Muscle layer of duodenum (tissue), 2 donors: Measurements from ENCODE around the gene UBE2H.

Source experiments
- H3K27ac ChIP-seq: one replicate; pipeline ENCODE4 v1.7.0; 2013; ENCODE audit warnings: mild to moderate bottlenecking, low read length
- H3K27me3 ChIP-seq: one replicate; pipeline ENCODE4 v1.7.0; 2013; ENCODE audit warnings: low read depth, mild to moderate bottlenecking, control low read depth, low read length
- H3K36me3 ChIP-seq, 2 donors: one replicate each; pipeline ENCODE4 v1.7.0; 2013; ENCODE audit warnings: low read length in 2 of 2, control low read depth in 1 of 2, mild to moderate bottlenecking in 1 of 2; ENCODE audit not compliant: insufficient read depth in 2 of 2, control insufficient read depth in 1 of 2
- H3K4me1 ChIP-seq, 2 donors: one replicate each; pipeline ENCODE4 v1.7.0; 2013; ENCODE audit warnings: low read length in 2 of 2, mild to moderate bottlenecking in 2 of 2, control low read depth in 1 of 2, moderate library complexity in 1 of 2; ENCODE audit not compliant: insufficient read depth in 2 of 2, control insufficient read depth in 1 of 2
- H3K4me3 ChIP-seq, 2 donors: one replicate each; pipeline ENCODE4 v1.7.0; 2013; ENCODE audit warnings: low read length in 2 of 2, low read depth in 1 of 2, mild to moderate bottlenecking in 1 of 2
- H3K9me3 ChIP-seq, 2 donors: one replicate each; pipeline ENCODE4 v1.7.0; 2013; ENCODE audit warnings: low read length in 2 of 2, control low read depth in 1 of 2, mild to moderate bottlenecking in 1 of 2; ENCODE audit not compliant: control insufficient read depth in 1 of 2
- donor health status: healthy.

UBE2H gene

GRCh38 chr7:129949292-129950133 lies 3.2 kb downstream of the UBE2H start:
- Histone ChIP-seq H3K4me1 (peaks cover 8 to 21% of the 10 kb centered on the region in 2 donors), H3K4me3 (peak overlapping the region; percentile 77 to 96), H3K36me3 (peaks cover 0 to 11% of the 10 kb centered on the region in 2 donors), H3K27ac (peak overlapping the region; percentile 97), H3K27me3 (no peaks in the 10 kb centered on the region), H3K9me3 (no peaks in the 10 kb centered on the region)

- Histone ChIP-seq H3K4me3 (peak overlapping the region; percentile 77 to 96), H3K9me3 (no peaks in the 10 kb centered on the region), H3K27ac (peak overlapping the region; percentile 97), H3K4me1 (peaks cover 8 to 21% of the 10 kb centered on the region in 2 donors), H3K36me3 (peaks cover 0 to 11% of the 10 kb centered on the region in 2 donors), H3K27me3 (no peaks in the 10 kb centered on the region)
Observed at GRCh38 chr7:129948877-129949291, 3.9 kb downstream of the UBE2H start.

- Histone ChIP-seq H3K36me3 (peaks cover 0 to 11% of the 10 kb centered on the region in 2 donors), H3K27me3 (no peaks in the 10 kb centered on the region), H3K9me3 (no peaks in the 10 kb centered on the region), H3K27ac (peak overlapping the region; percentile 97), H3K4me3 (peak overlapping the region; percentile 77 to 96), H3K4me1 (peaks cover 8 to 21% of the 10 kb centered on the region in 2 donors)
Observed at GRCh38 chr7:129948338-129948737, 4.4 kb downstream of the UBE2H start.

GRCh38 chr7:129947701-129948100 lies 5.1 kb downstream of the UBE2H start:
- Histone ChIP-seq H3K4me3 (peak overlapping the region in 1 of 2 donors; percentile 77), H3K36me3 (peaks cover 0 to 11% of the 10 kb centered on the region in 2 donors), H3K4me1 (peaks cover 8 to 21% of the 10 kb centered on the region in 2 donors), H3K9me3 (no peaks in the 10 kb centered on the region), H3K27me3 (no peaks in the 10 kb centered on the region), H3K27ac (peak overlapping the region; percentile 5)

GRCh38 chr7:129947049-129947448 lies 5.7 kb downstream of the UBE2H start:
- Histone ChIP-seq H3K4me1 (peaks cover 8 to 21% of the 10 kb centered on the region in 2 donors), H3K27me3 (no peaks in the 10 kb centered on the region), H3K4me3 (no peak overlapping the region), H3K9me3 (no peaks in the 10 kb centered on the region), H3K27ac (peak overlapping the region; percentile 5), H3K36me3 (peaks cover 0 to 11% of the 10 kb centered on the region in 2 donors)

DNA sequence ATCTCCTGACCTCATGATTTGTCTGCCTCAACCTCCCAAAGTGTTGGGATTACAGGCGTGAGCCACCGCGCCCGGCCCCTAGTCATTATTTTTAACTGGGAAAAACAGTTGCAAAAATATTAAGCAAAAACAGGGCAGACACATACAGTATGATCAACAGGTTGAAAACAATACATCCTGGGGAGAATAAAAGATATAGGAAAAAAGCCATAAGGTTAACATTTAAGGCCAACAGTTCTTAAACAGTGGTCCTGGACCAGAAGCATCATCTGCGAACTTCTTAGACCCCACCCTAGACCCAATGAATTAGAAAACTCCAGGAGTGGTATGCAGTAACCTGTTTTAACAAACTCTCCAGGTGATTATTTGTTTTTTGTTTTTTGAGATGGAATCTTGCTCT lies 6.5 kb downstream of the UBE2H start:
- H3K4me3 ChIP-seq = no peak overlapping the region
- no peaks in the 10 kb centered on the region for H3K9me3 ChIP-seq
- H3K4me1 ChIP-seq = peaks cover 8 to 21% of the 10 kb centered on the region in 2 donors
- no peak overlapping the region for H3K27ac ChIP-seq
- H3K36me3 ChIP-seq = peaks cover 0 to 11% of the 10 kb centered on the region in 2 donors
- H3K27me3 ChIP-seq = no peaks in the 10 kb centered on the region

DNA sequence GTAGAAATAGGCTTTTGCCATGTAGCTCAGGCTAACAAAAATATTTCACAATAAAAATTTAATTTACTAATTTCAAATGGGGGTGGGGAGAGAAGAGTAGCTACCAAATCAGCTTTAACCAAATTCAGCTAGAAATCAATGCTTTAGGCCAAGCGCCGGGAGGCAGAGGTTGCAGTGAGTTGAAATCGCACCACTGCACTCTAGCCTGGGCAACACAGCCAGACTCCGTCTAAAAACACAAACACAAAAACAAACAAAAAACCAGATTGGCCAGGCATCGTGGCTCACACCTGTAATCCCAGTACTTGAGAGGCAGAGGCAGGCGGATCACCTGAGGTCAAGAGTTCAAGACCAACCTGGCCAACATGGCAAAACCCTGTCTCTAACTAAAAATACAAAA lies 9.4 kb downstream of the UBE2H start:
- Histone ChIP-seq H3K9me3 (no peaks in the 10 kb centered on the region), H3K27me3 (no peaks in the 10 kb centered on the region), H3K4me1 (peaks cover 13 to 29% of the 10 kb centered on the region in 2 donors)

GRCh38 chr7:129940329-129940728 lies 12.4 kb downstream of the UBE2H start:
- no peaks in the 10 kb centered on the region for H3K9me3 ChIP-seq
- H3K27me3 ChIP-seq = no peaks in the 10 kb centered on the region
- no peak overlapping the region for H3K27ac ChIP-seq
- H3K4me1 ChIP-seq = peaks cover 8 to 14% of the 10 kb centered on the region in 2 donors
- H3K36me3 ChIP-seq = no peaks in the 10 kb centered on the region
- H3K4me3 ChIP-seq = no peak overlapping the region

More for the DNA sequence above, 9.4 kb downstream of the UBE2H start:
- Histone ChIP-seq H3K4me3 (no peak overlapping the region), H3K27ac (no peak overlapping the region), H3K36me3 (no peaks in the 10 kb centered on the region)

- no peak overlapping the region for H3K4me3 ChIP-seq
- peaks cover 8 to 14% of the 10 kb centered on the region in 2 donors for H3K4me1 ChIP-seq
- no peaks in the 10 kb centered on the region for H3K36me3 ChIP-seq
- H3K9me3 ChIP-seq = no peaks in the 10 kb centered on the region
- no peak overlapping the region for H3K27ac ChIP-seq
- H3K27me3 ChIP-seq = no peaks in the 10 kb centered on the region
Observed at GRCh38 chr7:129939881-129940280, 12.9 kb downstream of the UBE2H start.

DNA sequence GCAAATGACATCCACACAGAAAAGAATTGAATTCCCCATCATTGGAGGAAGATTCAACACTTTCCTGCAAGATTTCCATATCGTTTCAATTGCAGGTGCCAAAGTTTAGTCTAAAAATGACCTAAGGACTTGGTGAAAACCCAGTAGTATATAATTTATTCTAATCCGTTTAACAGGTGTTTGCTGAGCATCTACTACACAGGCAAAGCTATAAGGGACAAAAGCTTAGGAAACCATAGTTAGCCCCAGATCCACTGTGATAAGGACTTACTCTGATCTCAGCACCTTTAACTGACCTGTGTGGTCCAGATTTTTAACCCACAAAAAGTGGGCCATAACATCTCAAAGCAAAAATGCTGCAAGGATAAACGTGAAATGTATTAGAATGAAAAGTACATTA lies 19.1 kb downstream of the UBE2H start:
- no peaks in the 10 kb centered on the region for H3K36me3 ChIP-seq
- H3K9me3 ChIP-seq = no peaks in the 10 kb centered on the region
- H3K4me1 ChIP-seq = no peaks in the 10 kb centered on the region
- H3K27ac ChIP-seq = no peak overlapping the region
- no peak overlapping the region for H3K4me3 ChIP-seq
- H3K27me3 ChIP-seq = no peaks in the 10 kb centered on the region

- Histone ChIP-seq H3K27ac (no peak overlapping the region), H3K9me3 (no peaks in the 10 kb centered on the region), H3K27me3 (no peaks in the 10 kb centered on the region), H3K4me3 (no peak overlapping the region), H3K4me1 (peaks cover 12% of the 10 kb centered on the region in 2 donors), H3K36me3 (no peaks in the 10 kb centered on the region)
Observed at GRCh38 chr7:129926618-129927017, 26.1 kb downstream of the UBE2H start.
